K562 (cell line): ENCODE data around the gene ZBTB7A. TPM values are rescaled to one million over a fixed set of nuclear protein-coding genes. Genes with fewer than 3 reads are reported as not detected.

Experiments
- CTCFL ChIP-seq: IDR thresholded peaks from 2 replicates; pipeline ENCODE4 v1.6.1; 2011; ENCODE audit warnings: borderline replicate concordance, low read depth, mild to moderate bottlenecking, moderate library complexity, low read length; ENCODE audit not compliant: insufficient read depth, poor library complexity, severe bottlenecking
- ETS2 ChIP-seq: IDR thresholded peaks from 2 replicates; pipeline ENCODE4 v1.6.1; 2016; ENCODE audit warnings: borderline replicate concordance, missing genetic modification characterization, mild to moderate bottlenecking, moderate library complexity, missing compliant biosample characterization; ENCODE audit not compliant: poor library complexity, severe bottlenecking
- FOXJ2 ChIP-seq: fragments of 200-800 bp; sonication (Bioruptor generic); IDR thresholded peaks from 2 replicates; pipeline ENCODE4 v1.6.1; 2016; ENCODE audit warnings: missing genetic modification characterization, missing compliant biosample characterization
- HINFP ChIP-seq: fragments of 450-650 bp; conservative IDR thresholded peaks from 2 replicates; pipeline ENCODE4 v1.6.1; 2016; ENCODE audit warnings: missing genetic modification characterization, low read depth, mild to moderate bottlenecking, control low read depth, missing compliant biosample characterization
- KAT7 ChIP-seq: sonication (generic); formaldehyde crosslinking; IDR thresholded peaks from 2 replicates; pipeline ENCODE4 v1.8.0; 2022; ENCODE audit warnings: missing genetic modification reagents, mild to moderate bottlenecking, borderline replicate concordance
- MAZ ChIP-seq, 2 experiments: fragments of 450-650 bp in 1 of 2; sonication (generic) in 1 of 2; formaldehyde crosslinking; IDR thresholded peaks in 1 of 2; conservative IDR thresholded peaks in 1 of 2; 2 replicates each; pipeline versions ENCODE4 v1.4.0 to v1.5.0; 2020; ENCODE audit warnings: mild to moderate bottlenecking in 1 of 2, missing genetic modification reagents in 1 of 2
- MGA ChIP-seq: fragments of 450-650 bp; IDR thresholded peaks from 2 replicates; pipeline ENCODE4 v1.6.1; 2016; ENCODE audit warnings: mild to moderate bottlenecking, moderate library complexity
- NFRKB ChIP-seq: fragments of 450-650 bp; IDR thresholded peaks from 2 replicates; pipeline ENCODE4 v1.6.1; 2016; ENCODE audit warnings: low read depth
- NR2C1 ChIP-seq, 2 experiments: fragments of 450-650 bp; IDR thresholded peaks; 2 replicates each; pipeline ENCODE4 v1.6.1; 2017; ENCODE audit warnings: mild to moderate bottlenecking in 2 of 2, antibody characterized with exemption in 1 of 2, inconsistent platforms in 1 of 2, missing compliant biosample characterization in 1 of 2, missing genetic modification characterization in 1 of 2
- TAF15 ChIP-seq: fragments of 200-400 bp; formaldehyde crosslinking; IDR thresholded peaks from 2 replicates; pipeline ENCODE4 v1.6.1; 2017; ENCODE audit warnings: mild to moderate bottlenecking, low read depth, low read length, moderate library complexity
- U2AF2 ChIP-seq: fragments of 200-400 bp; formaldehyde crosslinking; optimal IDR thresholded peaks from 2 replicates; pipeline ENCODE3; 2017; ENCODE audit warnings: low read depth, mild to moderate bottlenecking, low read length
- ZNF282 ChIP-seq: sonication (generic); formaldehyde crosslinking; IDR thresholded peaks from 2 replicates; pipeline ENCODE4 v1.8.1; 2023; ENCODE audit warnings: missing genetic modification reagents
- ZNF586 ChIP-seq: fragments of 450-650 bp; formaldehyde crosslinking; conservative IDR thresholded peaks from 2 replicates; pipeline ENCODE4 v1.4.0; 2020; ENCODE audit warnings: mild to moderate bottlenecking, moderate library complexity
- polyA plus RNA-seq, 8 experiments: library from polyadenylated mRNA; depleted of rRNA in 4 of 8; stranded (reverse) in 5 of 8; unstranded in 3 of 8; fragments of >200 nt; fragmentation: Nextera tagmentation in 2 of 8; fragmentation: Illumina TruSeq in 1 of 8; extraction: Ambion mirVana in 2 of 8; extraction: Trizol in 1 of 8; gene quantifications; 2 replicates each; pipeline versions ENCODE4 v1.2.1 to v1.2.3, GENCODE V29; 2011 to 2014; ENCODE audit warnings: inconsistent platforms in 1 of 8, missing spikeins in 1 of 8
- total RNA-seq, 7 experiments: library from RNA; depleted of rRNA in 6 of 7; stranded (reverse); fragments of >200 nt in 6 of 7; fragmentation: Illumina TruSeq in 2 of 7; extraction: Trizol in 2 of 7; gene quantifications; 2 replicates each; pipeline versions ENCODE4 v1.2.1 to v1.2.3, GENCODE V29; 2011 to 2021; ENCODE audit warnings: low replicate concordance in 1 of 7

ZBTB7A gene
- total and polyA plus RNA-seq, 9 of the 15 experiments (the other 6 are each of a cell fraction or from before 2014, with no cell fraction given), result 0.11 to 34.0 (median 4.6) TPM

- TF ChIP-seq FOXJ2 (tag) (peak; percentile 68; the same call in 1 of the 2 replicates), ETS2 (tag) (no peak), U2AF2 (no peak), MGA (no peak), TAF15 (no peak), NFRKB (no peak), ZNF586 (CRISPR knock-in tag) (no peak), CTCFL (no peak), ZNF282 (CRISPR knock-in tag) (no peak), HINFP (no peak), MAZ (CRISPR knock-in tag; conservative IDR thresholded peaks at IDR 0.05 in 1 of 2, IDR thresholded peaks at IDR 0.05 in 1 of 2) (no peak), NR2C1 (IDR thresholded peaks at IDR 0.05) (no peak), NR2C1 (tag; IDR thresholded peaks at IDR 0.05) (no peak), KAT7 (CRISPR knock-in tag) (no peak)
These were observed 2.6 kb downstream of the ZBTB7A start (continued) for GRCh38 chr19:4064149-4064495.
